Endothelial cell (in vitro differentiated cells): ENCODE results near the gene PIGBOS1. TPM values are rescaled to one million over a fixed set of nuclear protein-coding genes. Genes with fewer than 3 reads are reported as not detected.

Source experiments
- DNase-seq: peaks from one replicate; pipeline ENCODE4 v3.0.0; 2021; ENCODE audit warnings: low spot score
- H3K27ac Mint-ChIP-seq: one replicate; pipeline ENCODE4 v1.8.0; 2021; ENCODE audit warnings: mixed read lengths, inconsistent platforms; ENCODE audit not compliant: unreplicated experiment
- H3K27me3 Mint-ChIP-seq: one replicate; pipeline ENCODE4 v1.8.0; 2021; ENCODE audit warnings: mild to moderate bottlenecking, moderate library complexity, mixed read lengths, inconsistent platforms; ENCODE audit not compliant: unreplicated experiment
- H3K36me3 Mint-ChIP-seq: one replicate; pipeline ENCODE4 v1.8.0; 2021; ENCODE audit warnings: mild to moderate bottlenecking, low read depth, mixed read lengths, inconsistent platforms; ENCODE audit not compliant: unreplicated experiment
- H3K4me1 Mint-ChIP-seq: one replicate; pipeline ENCODE4 v1.8.0; 2021; ENCODE audit warnings: mild to moderate bottlenecking, mixed read lengths, inconsistent platforms; ENCODE audit not compliant: unreplicated experiment
- H3K4me3 Mint-ChIP-seq: one replicate; pipeline ENCODE4 v1.8.0; 2021; ENCODE audit warnings: mild to moderate bottlenecking, mixed read lengths, inconsistent platforms; ENCODE audit not compliant: unreplicated experiment
- H3K9me3 Mint-ChIP-seq: one replicate; pipeline ENCODE4 v1.8.0; 2021; ENCODE audit warnings: mixed read lengths, inconsistent platforms; ENCODE audit not compliant: unreplicated experiment
- total RNA-seq: library from RNA; stranded (reverse); fragmentation: NEBNext Ultra II Directional; extraction: Animal tissue kit (Norgen Biotek cat#: 25700); gene quantifications from one replicate; pipeline ENCODE4 v1.2.1, GENCODE V29; 2021; ENCODE audit not compliant: unreplicated experiment
- TF ChIP-seq, protein P1 (sequence below): fragments of 200-600 bp; sonication (generic); IDR thresholded peaks from one replicate; pipeline ENCODE4 v1.5.0; 2021; ENCODE audit warnings: antibody characterized with exemption; ENCODE audit not compliant: unreplicated experiment

PIGBOS1 gene
- total RNA-seq, 1 donor from 2014 or later: 15.4 TPM

DNA sequence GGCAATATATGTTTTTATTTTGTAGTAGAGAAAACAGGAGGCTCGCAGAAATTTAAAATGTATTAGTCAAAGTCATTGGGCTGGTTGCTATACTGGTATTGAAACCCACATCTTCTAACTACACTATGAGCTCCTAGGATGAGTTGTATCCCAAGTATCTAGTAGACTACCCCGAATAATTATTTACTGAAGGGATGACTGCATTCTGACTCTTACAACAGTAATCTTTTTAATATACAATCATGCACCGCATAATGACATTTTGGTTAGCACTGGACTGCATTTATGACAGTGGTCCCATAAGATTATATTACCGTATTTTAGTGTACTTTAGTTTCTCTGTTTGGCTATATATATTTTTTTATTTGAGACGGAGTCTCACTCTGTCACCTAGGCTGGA, 15.4 kb upstream of the PIGBOS1 start:
- no peaks in the 10 kb centered on the region for H3K4me1 Mint-ChIP-seq
- DNase-seq: no peak
- TF ChIP-seq, protein P1, sequence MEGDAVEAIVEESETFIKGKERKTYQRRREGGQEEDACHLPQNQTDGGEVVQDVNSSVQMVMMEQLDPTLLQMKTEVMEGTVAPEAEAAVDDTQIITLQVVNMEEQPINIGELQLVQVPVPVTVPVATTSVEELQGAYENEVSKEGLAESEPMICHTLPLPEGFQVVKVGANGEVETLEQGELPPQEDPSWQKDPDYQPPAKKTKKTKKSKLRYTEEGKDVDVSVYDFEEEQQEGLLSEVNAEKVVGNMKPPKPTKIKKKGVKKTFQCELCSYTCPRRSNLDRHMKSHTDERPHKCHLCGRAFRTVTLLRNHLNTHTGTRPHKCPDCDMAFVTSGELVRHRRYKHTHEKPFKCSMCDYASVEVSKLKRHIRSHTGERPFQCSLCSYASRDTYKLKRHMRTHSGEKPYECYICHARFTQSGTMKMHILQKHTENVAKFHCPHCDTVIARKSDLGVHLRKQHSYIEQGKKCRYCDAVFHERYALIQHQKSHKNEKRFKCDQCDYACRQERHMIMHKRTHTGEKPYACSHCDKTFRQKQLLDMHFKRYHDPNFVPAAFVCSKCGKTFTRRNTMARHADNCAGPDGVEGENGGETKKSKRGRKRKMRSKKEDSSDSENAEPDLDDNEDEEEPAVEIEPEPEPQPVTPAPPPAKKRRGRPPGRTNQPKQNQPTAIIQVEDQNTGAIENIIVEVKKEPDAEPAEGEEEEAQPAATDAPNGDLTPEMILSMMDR: no peak
- no peaks in the 10 kb centered on the region for H3K27me3 Mint-ChIP-seq
- no peak overlapping the region for H3K4me3 Mint-ChIP-seq
- H3K27ac Mint-ChIP-seq: no peak overlapping the region
- no peaks in the 10 kb centered on the region for H3K9me3 Mint-ChIP-seq
- peaks cover 5% of the 10 kb centered on the region for H3K36me3 Mint-ChIP-seq

DNA sequence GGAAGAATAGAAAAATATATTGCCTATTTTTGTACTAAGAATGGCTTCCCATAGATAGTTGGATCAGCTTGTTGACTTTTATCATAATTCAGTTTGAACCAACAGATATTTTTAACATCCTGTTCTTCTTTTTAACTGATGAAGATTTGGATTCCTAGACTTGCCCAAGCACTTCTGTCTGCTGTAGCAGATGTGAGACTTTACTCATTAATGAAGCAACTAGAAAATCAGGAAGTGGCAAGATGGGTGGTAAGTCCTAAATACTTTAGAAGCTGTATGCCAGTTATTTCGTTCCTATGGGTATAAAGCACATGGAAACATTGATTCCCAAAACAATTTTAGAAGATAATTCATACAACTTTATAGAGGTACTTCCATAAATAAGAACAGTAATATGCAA, 8.5 kb upstream of the PIGBOS1 start:
- Mint-ChIP-seq H3K27me3 (no peaks in the 10 kb centered on the region), H3K4me1 (no peaks in the 10 kb centered on the region), H3K4me3 (no peak overlapping the region), H3K9me3 (no peaks in the 10 kb centered on the region), H3K36me3 (no peaks in the 10 kb centered on the region), H3K27ac (no peak overlapping the region)
- no peak for DNase-seq
- TF ChIP-seq, protein P1: no peak

DNA sequence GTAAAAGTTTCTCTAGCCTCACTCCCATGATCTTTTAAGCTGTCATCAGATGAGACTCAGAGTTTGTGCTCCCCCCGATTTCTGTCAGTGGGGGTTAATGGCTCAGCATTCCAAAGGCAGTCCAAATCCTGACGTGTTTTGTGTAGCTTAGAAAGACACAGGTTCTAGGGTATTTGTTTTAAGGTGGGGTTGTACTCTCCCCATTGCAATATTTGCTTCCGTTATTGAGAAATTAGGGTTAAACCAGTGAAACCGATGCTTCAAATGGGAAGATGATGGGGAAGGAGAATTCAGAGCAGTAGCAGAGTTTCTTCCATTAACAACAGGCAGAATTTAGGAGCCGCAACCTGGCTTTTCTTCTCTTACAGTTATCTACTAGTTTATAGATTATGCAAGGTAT, 3.5 kb upstream of the PIGBOS1 start:
- TF ChIP-seq, protein P1: no peak
- H3K4me1 Mint-ChIP-seq: peaks cover 10% of the 10 kb centered on the region
- no peak for DNase-seq
- H3K27me3 Mint-ChIP-seq: peaks cover 1% of the 10 kb centered on the region
- H3K4me3 Mint-ChIP-seq: no peak overlapping the region
- no peaks in the 10 kb centered on the region for H3K9me3 Mint-ChIP-seq
- H3K36me3 Mint-ChIP-seq: no peaks in the 10 kb centered on the region
- no peak overlapping the region for H3K27ac Mint-ChIP-seq

DNA sequence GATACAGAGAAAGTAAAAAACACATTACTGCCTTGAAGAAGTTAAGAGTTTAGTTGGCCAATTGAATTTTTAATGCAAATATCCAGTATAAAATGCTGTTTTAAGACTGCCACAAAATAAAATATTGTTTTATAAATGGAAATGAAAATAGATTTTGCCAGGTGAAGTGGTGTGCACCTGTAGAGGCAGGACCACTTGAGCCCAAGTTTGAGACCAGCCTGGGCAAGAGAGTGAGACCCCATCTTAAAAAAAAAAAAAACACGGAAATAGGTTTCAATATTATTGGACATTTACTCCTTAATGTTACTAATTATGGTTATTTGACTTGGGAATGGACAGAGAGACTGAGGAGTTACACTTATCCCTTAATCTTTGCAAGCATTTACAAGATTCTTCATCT, 2.0 kb upstream of the PIGBOS1 start:
- no peak overlapping the region for H3K4me3 Mint-ChIP-seq
- no peak overlapping the region for H3K27ac Mint-ChIP-seq
- DNase-seq: no peak
- TF ChIP-seq, protein P1: no peak
- peaks cover 10% of the 10 kb centered on the region for H3K4me1 Mint-ChIP-seq
- no peaks in the 10 kb centered on the region for H3K9me3 Mint-ChIP-seq
- H3K36me3 Mint-ChIP-seq: no peaks in the 10 kb centered on the region
- peaks cover 1% of the 10 kb centered on the region for H3K27me3 Mint-ChIP-seq

DNA sequence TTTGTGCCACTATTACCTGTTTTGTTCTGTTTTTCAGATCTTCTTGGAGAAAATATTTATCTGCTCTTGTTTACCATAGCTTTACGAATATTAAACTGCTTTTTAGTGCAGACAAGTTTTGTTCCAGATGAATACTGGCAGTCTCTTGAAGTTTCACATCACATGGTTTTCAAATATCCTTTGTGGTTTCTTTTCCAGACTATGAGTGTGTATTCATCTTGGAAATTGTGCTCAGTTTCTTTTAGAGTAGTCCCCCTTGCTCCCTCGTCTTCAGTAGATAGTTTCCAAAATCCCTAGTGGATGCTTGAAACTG, 1.3 kb upstream of the PIGBOS1 start:
- Mint-ChIP-seq H3K9me3 (no peaks in the 10 kb centered on the region), H3K4me1 (peaks cover 13% of the 10 kb centered on the region), H3K27ac (no peak overlapping the region), H3K4me3 (no peak overlapping the region), H3K27me3 (peaks cover 1% of the 10 kb centered on the region), H3K36me3 (no peaks in the 10 kb centered on the region)
- TF ChIP-seq, protein P1: no peak
- no peak for DNase-seq
